ENCODE measurements around the gene ARMCX5.

DNA sequence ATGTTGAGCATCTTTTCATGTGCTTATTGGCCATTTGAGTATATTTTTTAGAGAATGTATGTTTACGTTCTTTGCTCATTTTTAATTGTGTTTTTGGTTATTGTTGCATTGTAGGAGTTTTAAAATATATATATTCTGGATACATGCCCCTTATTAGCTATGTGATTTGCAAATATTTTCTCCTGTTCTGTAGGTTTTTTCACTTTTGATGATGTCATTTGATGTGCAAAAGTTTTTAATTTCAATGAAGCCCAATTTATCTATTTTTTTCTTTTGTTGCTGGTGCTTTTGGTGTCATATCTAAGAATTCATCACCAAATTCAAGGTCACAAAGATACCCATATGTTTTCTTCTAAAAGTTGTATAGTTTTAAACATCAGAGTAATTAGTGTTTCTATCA is 6.8 kb downstream of the ARMCX5 start:
- TF ChIP-seq, protein P1, sequence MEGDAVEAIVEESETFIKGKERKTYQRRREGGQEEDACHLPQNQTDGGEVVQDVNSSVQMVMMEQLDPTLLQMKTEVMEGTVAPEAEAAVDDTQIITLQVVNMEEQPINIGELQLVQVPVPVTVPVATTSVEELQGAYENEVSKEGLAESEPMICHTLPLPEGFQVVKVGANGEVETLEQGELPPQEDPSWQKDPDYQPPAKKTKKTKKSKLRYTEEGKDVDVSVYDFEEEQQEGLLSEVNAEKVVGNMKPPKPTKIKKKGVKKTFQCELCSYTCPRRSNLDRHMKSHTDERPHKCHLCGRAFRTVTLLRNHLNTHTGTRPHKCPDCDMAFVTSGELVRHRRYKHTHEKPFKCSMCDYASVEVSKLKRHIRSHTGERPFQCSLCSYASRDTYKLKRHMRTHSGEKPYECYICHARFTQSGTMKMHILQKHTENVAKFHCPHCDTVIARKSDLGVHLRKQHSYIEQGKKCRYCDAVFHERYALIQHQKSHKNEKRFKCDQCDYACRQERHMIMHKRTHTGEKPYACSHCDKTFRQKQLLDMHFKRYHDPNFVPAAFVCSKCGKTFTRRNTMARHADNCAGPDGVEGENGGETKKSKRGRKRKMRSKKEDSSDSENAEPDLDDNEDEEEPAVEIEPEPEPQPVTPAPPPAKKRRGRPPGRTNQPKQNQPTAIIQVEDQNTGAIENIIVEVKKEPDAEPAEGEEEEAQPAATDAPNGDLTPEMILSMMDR (conservative IDR thresholded peaks at IDR 0.05; ENCODE audit: low read depth, low read length) = no peak
- TF ChIP-seq EZH2 (IDR thresholded peaks at IDR 0.05; ENCODE audit: low read length, unreplicated experiment) = no peak
